Transverse colon (tissue), 4 donors: ENCODE measurements around the gene BRCA2. TPM values are rescaled to one million over a fixed set of nuclear protein-coding genes. Genes with fewer than 3 reads are reported as not detected.
A peak's percentile ranks its signal among the peaks of the same experiment; 100 is the strongest.

Experiments used
- DNase-seq: peaks from one replicate; pipeline ENCODE4 v3.0.0-alpha.2; 2019
- H3K27ac ChIP-seq, 4 donors: fragments of 200-600 bp; sonication (generic); 2 replicates each; pipeline ENCODE4 v1.5.1; 2016 to 2018; ENCODE audit warnings: inconsistent platforms in 4 of 4
- H3K27me3 ChIP-seq: fragments of 200-600 bp; sonication (generic); 2 replicates; pipeline ENCODE4 v1.5.1; 2017; ENCODE audit warnings: inconsistent platforms
- H3K36me3 ChIP-seq, 4 donors: fragments of 200-600 bp; sonication (generic); 2 replicates each; pipeline ENCODE4 v1.5.1; 2017 to 2019; ENCODE audit warnings: inconsistent platforms in 4 of 4
- H3K4me1 ChIP-seq, 4 donors: fragments of 200-600 bp; sonication (generic); 2 replicates each; pipeline ENCODE4 v1.5.1; 2017 to 2020; ENCODE audit warnings: inconsistent platforms in 4 of 4
- H3K4me3 ChIP-seq, 4 donors: fragments of 200-600 bp; sonication (generic); 1 replicate in 1 of 4; 2 replicates in 3 of 4; pipeline versions ENCODE4 v1.5.1 to v1.6.1; 2017 to 2019; ENCODE audit warnings: inconsistent platforms in 4 of 4
- H3K9me3 ChIP-seq, 2 donors: fragments of 200-600 bp; sonication (generic); 2 replicates each; pipeline ENCODE4 v1.5.1; 2017 to 2019; ENCODE audit warnings: inconsistent platforms in 2 of 2
- EP300 ChIP-seq: sonication (generic); formaldehyde crosslinking; IDR thresholded peaks from one replicate; pipeline ENCODE4 v1.6.1; 2017; ENCODE audit warnings: antibody characterized with exemption, low read depth
- POLR2A ChIP-seq: fragments of 450-650 bp; IDR thresholded peaks from one replicate; pipeline ENCODE4 v1.6.1; 2016; ENCODE audit warnings: antibody characterized with exemption, mild to moderate bottlenecking, moderate library complexity
- POLR2AphosphoS5 ChIP-seq, 3 donors: sonication (generic); formaldehyde crosslinking; IDR thresholded peaks; one replicate each; pipeline ENCODE4 v1.6.1; 2016; ENCODE audit warnings: antibody characterized with exemption in 3 of 3
- WGBS, 2 donors: methylation state at CpG; one replicate each; pipeline ENCODE4 v1.1.5; 2018; ENCODE audit warnings: low coverage in 1 of 2; 5-methylcytosine and 5-hydroxymethylcytosine counted together
- in situ Hi-C, 4 donors: fragments of 200-750 bp; cut with MboI; loops; one replicate each; pipeline versions ENCODE4 v1.15.0 to v1.15.1; 2017; ENCODE audit warnings: low sequenced_read_pairs in 3 of 4, low pct_ligation_motif_present in 1 of 4, low pct_unique_long_range_greater_than_20kb in 1 of 4
- intact Hi-C: fragments of 100-400 bp; cut with DNase I; formaldehyde crosslinking; loops from one replicate; pipeline ENCODE4 v1.15.1; 2023; ENCODE audit warnings: low total_unique reads
- total RNA-seq, 4 donors: library from RNA; depleted of rRNA; stranded (reverse); fragments of >200 nt; gene quantifications; one replicate each; pipeline ENCODE4 v1.1.0, GENCODE V29; 2016
- TF ChIP-seq, protein P1 (sequence below), 5 experiments: fragments of 200-600 bp in 3 of 5; fragments of 450-650 bp in 2 of 5; sonication (generic) in 3 of 5; IDR thresholded peaks; 1 replicate in 2 of 5; 2 replicates in 3 of 5; pipeline ENCODE4 v1.5.1; 2016 to 2017; ENCODE audit warnings: antibody characterized with exemption in 5 of 5, inconsistent platforms in 3 of 5, mild to moderate bottlenecking in 2 of 5, moderate library complexity in 1 of 5

Gene BRCA2
- total RNA-seq, 4 donors from 2014 or later, result 1.6 to 4.8 (median 2.4) TPM; not detected in 1

DNA sequence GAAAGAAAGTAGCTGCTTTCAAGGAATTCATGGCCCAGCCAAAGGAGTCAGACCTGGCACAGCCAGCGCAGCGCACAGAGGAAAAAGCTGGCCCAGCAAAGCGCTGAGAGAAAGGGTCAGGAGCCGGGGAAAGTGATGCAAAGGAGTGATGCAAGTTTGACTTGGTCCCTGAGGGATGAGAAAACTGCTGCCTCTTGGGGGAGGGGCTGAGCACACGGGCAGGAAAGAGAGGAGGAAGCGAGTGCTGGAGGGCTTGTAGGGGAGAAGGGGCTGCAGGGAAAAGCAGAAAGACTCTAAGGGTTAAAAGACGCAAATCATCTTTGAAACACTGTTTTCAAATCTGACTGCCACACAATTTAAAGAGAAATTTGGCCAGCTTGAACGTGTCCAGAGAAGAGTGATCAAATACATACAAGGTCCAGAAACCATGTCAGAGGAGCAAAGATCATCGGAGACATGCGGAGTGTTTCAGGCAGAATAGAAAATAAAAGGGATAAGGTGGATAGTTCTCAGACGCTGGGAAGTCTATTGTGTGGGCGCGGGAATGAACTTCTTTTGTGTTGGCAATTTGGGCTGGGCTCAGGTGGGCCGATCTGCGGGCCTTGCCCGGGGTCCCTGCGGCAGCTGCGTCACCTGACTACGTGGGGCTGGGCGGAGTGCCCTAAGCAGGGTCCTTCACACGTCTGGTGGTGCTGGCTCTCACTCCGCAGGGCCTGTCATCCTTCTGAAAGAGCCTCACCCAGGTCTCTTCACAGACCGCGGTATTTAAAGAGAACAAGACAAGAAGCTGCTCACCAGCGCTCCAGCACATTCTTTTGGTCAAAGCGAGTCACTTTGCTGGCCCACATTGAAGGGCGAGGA lies 94.5 kb downstream of the BRCA2 start:
- peaks cover 0 to 6% (median 2%) of the 10 kb centered on the region in 4 donors for H3K4me1 ChIP-seq
- WGBS, 2 donors, result 79 to 85% methylated on average over 14 to 27 of the region's 27 CpGs
- H3K9me3 ChIP-seq, result no peaks in the 10 kb centered on the region
- intact Hi-C loops, result no loop called here
- H3K27ac ChIP-seq, result peak overlapping the region in 1 of 4 donors; percentile 2
- in situ Hi-C loops, result no loop called here
- no peaks in the 10 kb centered on the region for H3K27me3 ChIP-seq
- no peak overlapping the region for H3K4me3 ChIP-seq
- no peaks in the 10 kb centered on the region for H3K36me3 ChIP-seq
- TF ChIP-seq POLR2AphosphoS5 (IDR thresholded peaks at IDR 0.05), result no peak
- TF ChIP-seq, protein P1, sequence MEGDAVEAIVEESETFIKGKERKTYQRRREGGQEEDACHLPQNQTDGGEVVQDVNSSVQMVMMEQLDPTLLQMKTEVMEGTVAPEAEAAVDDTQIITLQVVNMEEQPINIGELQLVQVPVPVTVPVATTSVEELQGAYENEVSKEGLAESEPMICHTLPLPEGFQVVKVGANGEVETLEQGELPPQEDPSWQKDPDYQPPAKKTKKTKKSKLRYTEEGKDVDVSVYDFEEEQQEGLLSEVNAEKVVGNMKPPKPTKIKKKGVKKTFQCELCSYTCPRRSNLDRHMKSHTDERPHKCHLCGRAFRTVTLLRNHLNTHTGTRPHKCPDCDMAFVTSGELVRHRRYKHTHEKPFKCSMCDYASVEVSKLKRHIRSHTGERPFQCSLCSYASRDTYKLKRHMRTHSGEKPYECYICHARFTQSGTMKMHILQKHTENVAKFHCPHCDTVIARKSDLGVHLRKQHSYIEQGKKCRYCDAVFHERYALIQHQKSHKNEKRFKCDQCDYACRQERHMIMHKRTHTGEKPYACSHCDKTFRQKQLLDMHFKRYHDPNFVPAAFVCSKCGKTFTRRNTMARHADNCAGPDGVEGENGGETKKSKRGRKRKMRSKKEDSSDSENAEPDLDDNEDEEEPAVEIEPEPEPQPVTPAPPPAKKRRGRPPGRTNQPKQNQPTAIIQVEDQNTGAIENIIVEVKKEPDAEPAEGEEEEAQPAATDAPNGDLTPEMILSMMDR (IDR thresholded peaks at IDR 0.05), result no peak
- TF ChIP-seq EP300, result no peak
- TF ChIP-seq POLR2A, result no peak
- no peak for DNase-seq

DNA sequence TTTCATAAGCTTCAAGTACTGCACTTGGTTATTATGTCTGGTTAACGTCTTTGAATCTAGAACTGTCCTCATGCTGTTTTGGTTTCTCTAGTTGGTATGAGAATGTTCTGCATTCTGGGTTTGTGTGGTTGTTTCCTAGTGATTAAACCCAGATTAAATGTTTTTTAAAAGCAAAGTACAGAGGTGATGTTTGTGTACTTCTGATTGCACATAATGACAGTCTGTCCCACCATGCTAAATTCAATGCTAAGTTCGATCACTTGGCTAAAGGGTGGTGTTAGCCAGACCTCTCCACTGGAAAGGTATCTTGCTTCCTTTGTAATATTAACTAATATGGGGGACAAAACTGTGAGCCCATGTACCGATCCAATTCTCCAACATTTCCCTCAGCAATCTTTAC lies 98.0 kb downstream of the BRCA2 start:
- 95 to 96% methylated on average over 2 to 3 of the region's 3 CpGs for WGBS, 2 donors

DNA sequence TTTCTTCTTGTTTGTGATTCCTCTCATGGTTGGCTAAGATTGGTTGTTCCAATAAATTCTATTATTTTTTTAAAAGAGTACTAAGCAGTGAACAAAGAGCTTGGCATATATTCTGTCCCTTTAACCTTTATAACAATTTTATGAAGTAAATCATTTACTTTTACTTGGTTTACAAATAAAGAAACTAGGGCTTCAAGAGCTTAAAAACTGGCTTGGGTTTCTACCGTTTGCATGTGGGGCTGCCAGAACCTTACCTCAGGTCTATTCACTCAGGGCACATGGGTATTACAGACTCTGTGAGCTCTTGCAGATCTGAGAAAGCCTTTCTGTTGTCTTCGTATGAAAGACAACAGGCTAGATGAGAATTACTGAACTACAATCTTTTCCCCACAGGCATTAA lies 99.3 kb downstream of the BRCA2 start:
- no peak for TF ChIP-seq POLR2AphosphoS5 (IDR thresholded peaks at IDR 0.05)
- TF ChIP-seq, protein P1 (IDR thresholded peaks at IDR 0.05), result no peak
- TF ChIP-seq EP300, result no peak
- TF ChIP-seq POLR2A, result no peak
- H3K9me3 ChIP-seq, result no peaks in the 10 kb centered on the region
- in situ Hi-C loops (no loop called here), intact Hi-C loops (no loop called here)
- H3K4me3 ChIP-seq, result no peak overlapping the region
- peaks cover 0 to 16% (median 6%) of the 10 kb centered on the region in 4 donors for H3K4me1 ChIP-seq
- DNase-seq, result no peak
- H3K27me3 ChIP-seq, result no peaks in the 10 kb centered on the region
- H3K36me3 ChIP-seq, result no peaks in the 10 kb centered on the region
- 24 to 49% methylated on average over 2 of the region's 2 CpGs for WGBS, 2 donors
- no peak overlapping the region for H3K27ac ChIP-seq

More for the DNA sequence above, 98.0 kb downstream of the BRCA2 start:
- DNase-seq, result no peak
- Histone ChIP-seq H3K4me3 (no peak overlapping the region), H3K4me1 (peaks cover 0 to 16% (median 6%) of the 10 kb centered on the region in 4 donors), H3K27ac (no peak overlapping the region), H3K27me3 (no peaks in the 10 kb centered on the region), H3K36me3 (no peaks in the 10 kb centered on the region), H3K9me3 (no peaks in the 10 kb centered on the region)
- in situ Hi-C loops (no loop called here), intact Hi-C loops (no loop called here)
- TF ChIP-seq POLR2A (no peak), EP300 (no peak), POLR2AphosphoS5 (IDR thresholded peaks at IDR 0.05) (no peak)
- TF ChIP-seq, protein P1 (IDR thresholded peaks at IDR 0.05), result no peak

DNA sequence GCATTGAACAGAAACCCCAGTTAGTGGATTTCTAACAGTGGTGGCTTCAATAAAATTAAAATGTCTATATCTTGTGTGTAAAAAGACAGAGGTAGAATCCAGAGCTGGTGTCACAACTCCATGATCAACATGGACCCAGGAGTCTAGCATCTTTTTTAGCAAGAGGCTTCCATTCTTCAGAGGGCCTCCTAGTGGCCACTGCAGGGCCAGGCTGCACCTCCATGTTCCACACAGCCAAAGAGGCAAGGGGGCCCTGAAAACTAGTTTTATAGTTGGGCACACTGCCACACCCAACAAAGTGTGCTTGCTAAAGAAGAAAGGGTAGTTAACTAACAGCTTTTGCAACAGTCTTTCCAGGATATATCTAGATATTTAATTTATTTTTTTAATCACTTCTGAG lies 99.7 kb downstream of the BRCA2 start:
- Histone ChIP-seq H3K27me3 (no peaks in the 10 kb centered on the region), H3K4me3 (no peak overlapping the region), H3K27ac (no peak overlapping the region), H3K9me3 (no peaks in the 10 kb centered on the region), H3K4me1 (peaks cover 0 to 16% (median 6%) of the 10 kb centered on the region in 4 donors), H3K36me3 (peaks cover 0 to 3% (median 0%) of the 10 kb centered on the region in 4 donors)
- TF ChIP-seq, protein P1 (IDR thresholded peaks at IDR 0.05), result peak in 4 of 5 experiments; percentile 25 to 31 (median 27)
- no peak for TF ChIP-seq EP300
- no peak for TF ChIP-seq POLR2AphosphoS5 (IDR thresholded peaks at IDR 0.05)
- TF ChIP-seq POLR2A, result no peak
- DNase-seq, result peak; percentile 25
- intact Hi-C loops, result no loop called here
- in situ Hi-C loops, result no loop called here
